HepG2 (cell line): ENCODE measurements around the gene DNM1L. TPM values are rescaled to one million over a fixed set of nuclear protein-coding genes. Genes with fewer than 3 reads are reported as not detected.

ENCODE experiments used
- FOXJ3 ChIP-seq: sonication (generic); formaldehyde crosslinking; IDR thresholded peaks from 2 replicates; pipeline ENCODE4 v1.4.0; 2020; ENCODE audit warnings: missing genetic modification reagents, mild to moderate bottlenecking, borderline replicate concordance
- MATR3 ChIP-seq: sonication (generic); formaldehyde crosslinking; IDR thresholded peaks from 2 replicates; pipeline ENCODE4 v1.4.0; 2020; ENCODE audit warnings: missing genetic modification reagents
- MEIS1 ChIP-seq: sonication (generic); formaldehyde crosslinking; IDR thresholded peaks from 2 replicates; pipeline ENCODE4 v1.9.0; 2021; ENCODE audit warnings: mild to moderate bottlenecking, missing genetic modification reagents, moderate library complexity, borderline replicate concordance
- MEIS2 ChIP-seq: sonication (generic); formaldehyde crosslinking; IDR thresholded peaks from 2 replicates; pipeline ENCODE4 v1.9.0; 2021; ENCODE audit warnings: mild to moderate bottlenecking, missing genetic modification reagents
- MLX ChIP-seq: IDR thresholded peaks from 2 replicates; pipeline ENCODE4 v1.6.1; 2016
- NFYB ChIP-seq: sonication (generic); formaldehyde crosslinking; IDR thresholded peaks from 2 replicates; pipeline ENCODE4 v1.4.0; 2020; ENCODE audit warnings: missing genetic modification reagents
- SKIL ChIP-seq: sonication (generic); formaldehyde crosslinking; IDR thresholded peaks from 2 replicates; pipeline ENCODE4 v1.8.0; 2022; ENCODE audit warnings: missing genetic modification reagents, mild to moderate bottlenecking, moderate library complexity, borderline replicate concordance
- SMARCC2 ChIP-seq: fragments of 450-650 bp; IDR thresholded peaks from 2 replicates; pipeline ENCODE4 v1.6.1; 2017; ENCODE audit warnings: antibody characterized with exemption, mild to moderate bottlenecking
- SRSF1 ChIP-seq: fragments of 200-400 bp; formaldehyde crosslinking; optimal IDR thresholded peaks from 2 replicates; pipeline ENCODE3; 2017; ENCODE audit warnings: mild to moderate bottlenecking, low read depth, low read length, moderate library complexity
- TBX3 ChIP-seq: fragments of 450-650 bp; IDR thresholded peaks from 2 replicates; pipeline ENCODE4 v1.6.1; 2017; ENCODE audit warnings: antibody characterized with exemption, mild to moderate bottlenecking, inconsistent platforms, borderline replicate concordance
- THAP9 ChIP-seq: sonication (generic); formaldehyde crosslinking; IDR thresholded peaks from 2 replicates; pipeline ENCODE4; 2020; ENCODE audit warnings: missing genetic modification reagents, mild to moderate bottlenecking, borderline replicate concordance
- ZBTB3 ChIP-seq: sonication (generic); formaldehyde crosslinking; IDR thresholded peaks from 2 replicates; pipeline ENCODE4 v1.4.0; 2020; ENCODE audit warnings: low read depth, mild to moderate bottlenecking, moderate library complexity, missing genetic modification reagents, borderline replicate concordance
- ZNF101 ChIP-seq: sonication (generic); formaldehyde crosslinking; IDR thresholded peaks from 2 replicates; pipeline ENCODE4 v1.4.0; 2020; ENCODE audit warnings: mild to moderate bottlenecking, low read depth, missing genetic modification reagents, borderline replicate concordance
- ZNF331 ChIP-seq: sonication (generic); formaldehyde crosslinking; IDR thresholded peaks from 2 replicates; pipeline ENCODE4 v1.4.0; 2020; ENCODE audit warnings: missing genetic modification reagents
- ZSCAN5A ChIP-seq: sonication (generic); formaldehyde crosslinking; IDR thresholded peaks from 2 replicates; pipeline ENCODE4 v1.8.0; 2022; ENCODE audit warnings: mild to moderate bottlenecking, missing genetic modification reagents, borderline replicate concordance
- polyA plus RNA-seq, 8 experiments: library from polyadenylated mRNA; depleted of rRNA in 3 of 8; stranded (reverse) in 7 of 8; unstranded in 1 of 8; fragments of >200 nt; fragmentation: Illumina TruSeq in 4 of 8; extraction: Trizol in 4 of 8; gene quantifications; 2 replicates each; pipeline versions ENCODE4 v1.2.1 to v1.2.3, GENCODE V29; 2011 to 2016; ENCODE audit warnings: low read depth in 4 of 8, missing spikeins in 1 of 8, mixed read lengths in 1 of 8; ENCODE audit not compliant: insufficient read depth in 1 of 8
- total RNA-seq, 5 experiments: library from RNA; depleted of rRNA; stranded (reverse); fragments of >200 nt; fragmentation: Illumina TruSeq; extraction: Trizol; gene quantifications; 2 replicates each; pipeline ENCODE4 v1.2.3, GENCODE V29; 2016; ENCODE audit warnings: low read depth in 1 of 5
- TF ChIP-seq, protein P1 (sequence below): sonication (generic); formaldehyde crosslinking; IDR thresholded peaks from 2 replicates; pipeline ENCODE4 v1.4.0; 2020; ENCODE audit warnings: mild to moderate bottlenecking, low read depth, missing genetic modification reagents
- TF ChIP-seq, protein P2 (sequence below): sonication (generic); formaldehyde crosslinking; IDR thresholded peaks from 2 replicates; pipeline ENCODE4 v1.8.1; 2023; ENCODE audit warnings: mild to moderate bottlenecking, inconsistent platforms, moderate library complexity, missing genetic modification reagents, borderline replicate concordance

Gene DNM1L
- total and polyA plus RNA-seq, 2 of the 13 experiments (the other 11 are each of a cell fraction or from before 2014, with no cell fraction given): 35.9 to 65.8 TPM

DNA sequence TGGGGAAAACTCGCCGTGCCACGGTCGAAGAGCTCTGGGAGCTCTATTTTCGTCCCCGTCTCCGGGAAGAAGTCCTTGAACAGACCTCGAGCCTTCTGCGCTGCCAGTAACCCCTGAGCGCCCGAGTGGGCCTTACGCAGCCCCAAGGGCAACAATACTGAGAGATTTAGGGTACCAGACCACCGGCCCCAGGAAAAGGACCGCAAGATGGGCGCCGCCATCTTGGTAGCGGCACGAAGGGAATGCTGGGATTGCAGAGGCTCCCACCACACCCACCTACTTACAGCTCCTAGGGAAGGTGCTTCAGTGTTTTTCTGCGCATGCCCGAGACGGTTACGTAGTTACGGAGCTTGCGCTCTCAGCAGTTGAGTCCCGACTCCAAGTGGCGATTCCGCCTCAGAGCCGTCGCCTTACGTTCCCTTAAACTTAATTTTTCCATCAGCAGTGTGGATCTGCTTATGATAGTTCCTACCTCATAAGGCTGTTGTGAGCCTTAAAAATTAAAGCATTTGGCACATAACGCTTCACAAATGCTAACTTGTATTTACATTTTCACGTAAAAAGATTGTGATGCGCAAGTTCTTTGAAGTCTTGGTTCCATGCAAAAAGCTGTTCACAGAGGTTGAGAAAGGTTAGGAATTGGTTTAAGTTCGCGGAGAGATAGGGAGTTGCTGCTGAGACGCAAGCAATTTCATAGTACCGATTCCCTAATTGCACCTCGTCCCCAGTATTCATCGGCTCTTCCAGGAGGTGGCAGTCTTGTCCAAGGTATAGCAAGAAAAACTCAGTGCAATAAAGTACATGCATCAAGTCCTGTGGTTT lies 76.8 kb downstream of the DNM1L start, which contains the start of gene YARS2 (continued):
- no peak for TF ChIP-seq ZSCAN5A (CRISPR knock-in tag)
- no peak for TF ChIP-seq MEIS1 (CRISPR knock-in tag)
- no peak for TF ChIP-seq ZNF101 (CRISPR knock-in tag)
- TF ChIP-seq, protein P1, sequence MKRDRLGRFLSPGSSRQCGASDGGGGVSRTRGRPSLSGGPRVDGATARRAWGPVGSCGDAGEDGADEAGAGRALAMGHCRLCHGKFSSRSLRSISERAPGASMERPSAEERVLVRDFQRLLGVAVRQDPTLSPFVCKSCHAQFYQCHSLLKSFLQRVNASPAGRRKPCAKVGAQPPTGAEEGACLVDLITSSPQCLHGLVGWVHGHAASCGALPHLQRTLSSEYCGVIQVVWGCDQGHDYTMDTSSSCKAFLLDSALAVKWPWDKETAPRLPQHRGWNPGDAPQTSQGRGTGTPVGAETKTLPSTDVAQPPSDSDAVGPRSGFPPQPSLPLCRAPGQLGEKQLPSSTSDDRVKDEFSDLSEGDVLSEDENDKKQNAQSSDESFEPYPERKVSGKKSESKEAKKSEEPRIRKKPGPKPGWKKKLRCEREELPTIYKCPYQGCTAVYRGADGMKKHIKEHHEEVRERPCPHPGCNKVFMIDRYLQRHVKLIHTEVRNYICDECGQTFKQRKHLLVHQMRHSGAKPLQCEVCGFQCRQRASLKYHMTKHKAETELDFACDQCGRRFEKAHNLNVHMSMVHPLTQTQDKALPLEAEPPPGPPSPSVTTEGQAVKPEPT (CRISPR knock-in tag): no peak
- peak; percentile 57 for TF ChIP-seq SRSF1
- TF ChIP-seq ZNF331 (CRISPR knock-in tag): peak; percentile 46; the same call in 1 of the 2 replicates
- TF ChIP-seq TBX3: no peak
- TF ChIP-seq NFYB (CRISPR knock-in tag): peak; percentile 12; the same call in 1 of the 2 replicates
- TF ChIP-seq, protein P2, sequence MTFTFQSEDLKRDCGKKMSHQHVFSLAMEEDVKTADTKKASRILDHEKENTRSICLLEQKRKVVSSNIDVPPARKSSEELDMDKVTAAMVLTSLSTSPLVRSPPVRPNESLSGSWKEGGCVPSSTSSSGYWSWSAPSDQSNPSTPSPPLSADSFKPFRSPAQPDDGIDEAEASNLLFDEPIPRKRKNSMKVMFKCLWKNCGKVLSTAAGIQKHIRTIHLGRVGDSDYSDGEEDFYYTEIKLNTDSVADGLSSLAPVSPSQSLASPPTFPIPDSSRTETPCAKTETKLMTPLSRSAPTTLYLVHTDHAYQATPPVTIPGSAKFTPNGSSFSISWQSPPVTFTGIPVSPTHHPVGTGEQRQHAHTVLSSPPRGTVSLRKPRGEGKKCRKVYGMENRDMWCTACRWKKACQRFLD (CRISPR knock-in tag): peak; percentile 43; the same call in 1 of the 2 replicates
- TF ChIP-seq SKIL: no peak
- peak; percentile 87; the same call in 1 of the 2 replicates for TF ChIP-seq THAP9 (CRISPR knock-in tag)
- no peak for TF ChIP-seq MATR3 (CRISPR knock-in tag)
- peak; percentile 47; the same call in 1 of the 2 replicates for TF ChIP-seq FOXJ3 (CRISPR knock-in tag)
- no peak for TF ChIP-seq MLX
- TF ChIP-seq ZBTB3 (CRISPR knock-in tag): no peak
- no peak for TF ChIP-seq SMARCC2
- no peak for TF ChIP-seq MEIS2
